Lower lobe of right lung (tissue), 2 donors: ENCODE results near the gene PLA2G4B. TPM values are rescaled to one million over a fixed set of nuclear protein-coding genes. Genes with fewer than 3 reads are reported as not detected.

ENCODE experiments used
- ATAC-seq, 2 donors: fragments of 200-7000 bp; cut with Tn5 transposase; one replicate each; pipeline ENCODE4 v1.9.1; 2020 to 2022; ENCODE audit warnings: mild to moderate bottlenecking in 2 of 2, moderate library complexity in 2 of 2
- DNase-seq: peaks from one replicate; pipeline ENCODE4 v3.0.0-alpha.2; 2020
- H3K27ac ChIP-seq: fragments of 200-600 bp; one replicate; pipeline ENCODE4 v1.8.0; 2022
- H3K27me3 ChIP-seq: fragments of 200-600 bp; one replicate; pipeline ENCODE4 v1.8.0; 2022; ENCODE audit warnings: low read depth
- H3K36me3 ChIP-seq: fragments of 200-600 bp; one replicate; pipeline ENCODE4 v1.8.0; 2022; ENCODE audit warnings: mild to moderate bottlenecking
- H3K4me1 ChIP-seq: fragments of 200-600 bp; one replicate; pipeline ENCODE4 v1.8.0; 2022
- H3K4me3 ChIP-seq: fragments of 200-600 bp; one replicate; pipeline ENCODE4 v1.8.0; 2022; ENCODE audit warnings: mild to moderate bottlenecking
- H3K9me3 ChIP-seq: fragments of 200-600 bp; one replicate; pipeline ENCODE4 v1.8.0; 2022
- intact Hi-C: fragments of 100-400 bp; cut with DNase I; formaldehyde crosslinking; loops from one replicate; pipeline ENCODE4 v1.11.0; 2022
- total RNA-seq: library from RNA; stranded (reverse); fragmentation: NEBNext Ultra II Directional; extraction: Animal tissue kit (Norgen Biotek cat#: 25700); gene quantifications from one replicate; pipeline ENCODE4 v1.2.1, GENCODE V29; 2021
- TF ChIP-seq, protein P1 (sequence below): fragments of 200-600 bp; IDR thresholded peaks from one replicate; pipeline ENCODE4 v1.8.0; 2022; ENCODE audit warnings: antibody characterized with exemption, mild to moderate bottlenecking
- donor health status: DM: no; HTN: yes; CAD: no; lungs with severe emphysema.

PLA2G4B gene
- total RNA-seq, 1 donor from 2014 or later = 13.8 TPM

DNA sequence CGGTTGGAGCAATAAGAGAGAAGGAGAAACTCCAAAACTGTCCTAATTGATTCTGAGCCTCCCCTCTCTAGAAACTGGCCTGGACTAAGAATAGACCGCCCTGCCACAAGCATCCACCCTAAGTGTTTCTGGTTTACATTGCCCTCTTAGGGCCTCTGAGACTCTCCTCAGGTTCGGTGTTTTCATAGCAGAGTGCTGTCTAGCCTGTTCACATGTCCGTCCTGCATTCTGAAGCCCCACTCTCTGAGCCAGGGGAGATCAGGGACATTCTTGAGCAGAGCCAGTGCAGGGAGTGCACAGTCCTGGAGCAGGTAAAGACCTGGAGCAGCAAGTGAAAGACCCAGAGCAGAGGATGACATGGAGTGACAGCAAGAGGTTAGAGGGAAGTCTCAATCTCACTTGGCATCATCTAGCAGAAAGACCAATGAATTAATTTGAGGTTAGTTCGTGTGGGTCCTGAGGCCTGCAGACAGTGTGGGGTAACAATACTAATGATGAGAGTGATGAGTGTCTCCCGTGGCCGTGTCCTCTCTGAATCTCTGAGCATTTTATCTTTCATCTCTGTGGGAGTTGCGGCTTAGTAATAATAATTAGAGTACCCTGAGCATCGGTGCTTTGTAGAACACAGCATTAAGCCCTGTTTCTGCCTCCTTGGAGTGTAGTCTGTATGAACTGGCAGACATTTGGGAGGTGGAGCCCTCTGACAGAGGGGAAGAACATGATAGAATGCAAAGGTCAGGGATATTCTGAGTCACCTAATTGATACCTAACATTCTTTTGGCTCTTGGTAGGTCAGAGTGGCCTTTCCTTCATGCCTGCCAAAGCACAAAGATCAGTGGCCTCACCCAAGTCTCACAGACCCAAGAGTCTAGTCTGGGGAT lies 39.8 kb upstream of the PLA2G4B start:
- H3K4me1 ChIP-seq = peaks cover 18% of the 10 kb centered on the region
- TF ChIP-seq, protein P1, sequence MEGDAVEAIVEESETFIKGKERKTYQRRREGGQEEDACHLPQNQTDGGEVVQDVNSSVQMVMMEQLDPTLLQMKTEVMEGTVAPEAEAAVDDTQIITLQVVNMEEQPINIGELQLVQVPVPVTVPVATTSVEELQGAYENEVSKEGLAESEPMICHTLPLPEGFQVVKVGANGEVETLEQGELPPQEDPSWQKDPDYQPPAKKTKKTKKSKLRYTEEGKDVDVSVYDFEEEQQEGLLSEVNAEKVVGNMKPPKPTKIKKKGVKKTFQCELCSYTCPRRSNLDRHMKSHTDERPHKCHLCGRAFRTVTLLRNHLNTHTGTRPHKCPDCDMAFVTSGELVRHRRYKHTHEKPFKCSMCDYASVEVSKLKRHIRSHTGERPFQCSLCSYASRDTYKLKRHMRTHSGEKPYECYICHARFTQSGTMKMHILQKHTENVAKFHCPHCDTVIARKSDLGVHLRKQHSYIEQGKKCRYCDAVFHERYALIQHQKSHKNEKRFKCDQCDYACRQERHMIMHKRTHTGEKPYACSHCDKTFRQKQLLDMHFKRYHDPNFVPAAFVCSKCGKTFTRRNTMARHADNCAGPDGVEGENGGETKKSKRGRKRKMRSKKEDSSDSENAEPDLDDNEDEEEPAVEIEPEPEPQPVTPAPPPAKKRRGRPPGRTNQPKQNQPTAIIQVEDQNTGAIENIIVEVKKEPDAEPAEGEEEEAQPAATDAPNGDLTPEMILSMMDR = no peak
- intact Hi-C loops = no loop called here
- no peak overlapping the region for H3K27ac ChIP-seq
- no peaks in the 10 kb centered on the region for H3K9me3 ChIP-seq
- no peak for DNase-seq
- peaks cover 19% of the 10 kb centered on the region for H3K36me3 ChIP-seq
- peak; percentile 26 to 69 for ATAC-seq
- no peak overlapping the region for H3K4me3 ChIP-seq
- no peaks in the 10 kb centered on the region for H3K27me3 ChIP-seq

DNA sequence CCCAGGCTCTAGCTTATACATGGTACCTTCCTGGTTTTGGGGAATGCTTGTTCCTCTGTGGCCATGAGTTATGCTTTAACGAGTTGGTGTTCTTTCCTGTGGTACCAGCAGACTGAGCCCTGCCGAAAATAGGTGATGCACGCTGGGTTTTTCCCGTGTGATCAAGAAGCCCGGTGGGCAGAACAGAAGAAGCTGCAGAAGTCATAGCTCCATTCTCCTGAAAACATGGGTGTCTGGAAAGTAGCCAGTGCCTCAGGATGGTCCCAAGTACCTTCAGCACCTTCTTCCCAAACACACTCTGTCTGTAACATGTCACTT lies 39.2 kb upstream of the PLA2G4B start:
- no peaks in the 10 kb centered on the region for H3K27me3 ChIP-seq
- intact Hi-C loops = no loop called here
- DNase-seq (no peak), ATAC-seq (no peak)
- no peaks in the 10 kb centered on the region for H3K9me3 ChIP-seq
- H3K36me3 ChIP-seq = peaks cover 19% of the 10 kb centered on the region
- H3K4me3 ChIP-seq = no peak overlapping the region
- TF ChIP-seq, protein P1 = no peak
- H3K4me1 ChIP-seq = peaks cover 18% of the 10 kb centered on the region
- H3K27ac ChIP-seq = no peak overlapping the region

DNA sequence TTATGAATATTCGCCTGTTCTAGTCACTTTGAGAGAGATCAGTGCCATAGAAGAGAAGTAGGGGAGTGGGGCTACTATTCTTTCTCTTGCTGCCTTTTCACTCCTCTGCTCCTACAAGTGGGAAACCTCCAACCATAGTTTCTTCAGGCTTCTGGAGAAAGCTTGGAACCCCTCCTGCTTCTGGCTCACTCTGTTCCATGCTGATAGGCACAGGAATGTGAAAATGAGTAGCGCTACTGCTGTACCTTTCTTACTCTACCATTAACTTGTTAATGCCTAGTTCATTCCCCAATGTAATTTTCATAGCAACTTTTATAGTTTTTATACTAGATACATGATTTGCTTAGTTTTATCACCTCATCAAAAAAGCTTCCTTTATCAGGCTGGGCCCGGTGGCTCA lies 37.5 kb upstream of the PLA2G4B start:
- H3K36me3 ChIP-seq = peaks cover 19% of the 10 kb centered on the region
- peaks cover 12% of the 10 kb centered on the region for H3K4me1 ChIP-seq
- H3K4me3 ChIP-seq = no peak overlapping the region
- TF ChIP-seq, protein P1 = no peak
- H3K27ac ChIP-seq = no peak overlapping the region
- no peaks in the 10 kb centered on the region for H3K9me3 ChIP-seq
- no peaks in the 10 kb centered on the region for H3K27me3 ChIP-seq
- ATAC-seq (no peak), DNase-seq (no peak)
- intact Hi-C loops = no loop called here

DNA sequence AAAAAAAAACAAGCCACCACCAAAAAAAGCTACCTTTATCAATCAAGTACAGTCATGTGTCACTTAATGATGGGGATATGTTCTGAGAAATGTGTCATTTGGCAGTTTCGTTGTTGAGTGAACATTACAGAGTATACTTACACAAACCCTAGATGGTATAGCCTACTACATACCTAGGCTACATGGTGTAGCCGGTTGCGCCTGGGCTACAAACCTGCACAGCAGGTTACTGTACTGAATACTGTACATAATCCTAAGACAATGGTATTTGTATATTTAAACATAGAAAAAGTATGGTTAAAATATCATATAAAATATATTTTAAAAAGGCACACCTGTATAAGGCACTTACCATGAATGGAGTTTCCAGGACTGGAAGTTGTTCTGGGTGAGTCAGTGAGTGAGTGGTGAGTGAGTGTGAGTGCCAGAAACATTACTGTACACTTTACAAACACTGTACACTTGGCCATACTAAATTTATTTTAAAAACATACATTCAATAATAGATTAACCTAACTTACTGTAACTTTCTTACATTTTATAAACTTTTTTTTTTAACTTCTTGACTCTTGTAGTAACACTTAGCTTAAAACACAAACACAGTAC lies 36.7 kb upstream of the PLA2G4B start:
- Histone ChIP-seq H3K27ac (no peak overlapping the region), H3K9me3 (no peaks in the 10 kb centered on the region), H3K27me3 (no peaks in the 10 kb centered on the region), H3K36me3 (peaks cover 19% of the 10 kb centered on the region), H3K4me1 (peaks cover 4% of the 10 kb centered on the region), H3K4me3 (no peak overlapping the region)
- no peak for DNase-seq
- ATAC-seq = no peak
- intact Hi-C loops = no loop called here
- TF ChIP-seq, protein P1 = no peak

DNA sequence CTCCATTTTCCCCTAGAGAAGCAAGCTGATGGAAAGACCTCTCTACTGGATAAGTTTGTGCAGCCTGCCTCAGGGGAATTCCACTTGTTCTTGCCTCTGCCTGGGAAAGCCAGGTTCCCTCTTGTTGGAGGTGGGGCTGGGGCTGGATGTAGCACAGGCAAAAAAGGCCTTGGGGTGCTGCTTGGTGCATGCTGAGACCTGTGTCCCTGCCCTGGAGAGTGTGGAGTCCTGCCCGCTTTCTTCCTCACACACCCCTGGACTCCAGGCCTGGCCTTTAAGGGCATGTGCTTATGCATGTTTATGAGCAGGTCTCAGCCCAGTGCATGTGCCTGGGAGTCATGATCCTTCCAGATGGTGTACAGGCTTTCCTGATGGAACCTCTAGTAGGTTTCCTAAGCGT lies 34.3 kb upstream of the PLA2G4B start:
- Histone ChIP-seq H3K4me3 (no peak overlapping the region), H3K27me3 (no peaks in the 10 kb centered on the region), H3K4me1 (no peaks in the 10 kb centered on the region), H3K27ac (no peak overlapping the region), H3K9me3 (no peaks in the 10 kb centered on the region), H3K36me3 (peaks cover 19% of the 10 kb centered on the region)
- intact Hi-C loops = no loop called here
- ATAC-seq (no peak), DNase-seq (no peak)
- TF ChIP-seq, protein P1 = no peak
